SK-N-SH treated with all-trans-retinoic acid at 6 μM for 48 hours (cell line): ENCODE data around the gene PIM2.

Experiments
- ARNTL ChIP-seq: fragments of 450-650 bp; formaldehyde crosslinking; IDR thresholded peaks from 2 replicates; pipeline ENCODE4 v1.5.0; 2020; ENCODE audit warnings: low read depth, mild to moderate bottlenecking, moderate library complexity, borderline replicate concordance
- TF ChIP-seq, protein P1 (sequence below): fragments of 250-450 bp; sonication (Bioruptor Pico); IDR thresholded peaks from 2 replicates; pipeline ENCODE4 v1.8.0; 2020; ENCODE audit warnings: mild to moderate bottlenecking, moderate library complexity, borderline replicate concordance

DNA sequence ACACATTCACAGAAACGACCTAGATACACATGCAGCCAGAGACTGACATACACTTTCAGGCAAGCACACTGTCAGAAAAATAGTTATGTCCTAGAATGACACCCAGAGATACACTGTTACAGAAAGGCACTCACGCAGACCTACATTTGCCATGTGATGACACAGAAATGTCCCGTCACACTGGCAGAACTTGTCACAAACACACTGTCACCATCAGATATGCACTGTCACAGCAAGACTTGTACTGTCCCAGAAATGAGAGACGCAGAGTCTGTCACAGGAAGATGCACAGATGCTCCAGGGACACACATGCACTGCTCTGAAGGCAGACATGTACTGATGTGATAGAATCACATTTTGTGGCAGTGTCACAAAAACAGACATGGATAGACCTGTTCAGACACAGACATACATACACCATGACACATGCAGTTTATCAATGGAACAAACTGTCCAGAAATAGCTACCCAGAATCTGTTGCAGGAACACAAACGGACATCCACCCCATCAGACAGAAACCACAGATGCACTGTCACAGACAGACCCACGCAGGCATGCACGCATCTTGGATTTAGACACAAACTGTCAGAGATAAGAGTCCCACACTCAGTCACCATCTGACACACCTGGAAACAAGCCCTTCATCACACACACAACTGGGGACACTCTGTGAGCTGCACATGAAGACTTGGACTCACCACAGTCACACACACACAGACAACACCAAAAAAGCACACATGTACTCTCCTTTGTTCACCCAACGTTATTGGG, 1.3 kb upstream of the PIM2 start:
- TF ChIP-seq, protein P1, sequence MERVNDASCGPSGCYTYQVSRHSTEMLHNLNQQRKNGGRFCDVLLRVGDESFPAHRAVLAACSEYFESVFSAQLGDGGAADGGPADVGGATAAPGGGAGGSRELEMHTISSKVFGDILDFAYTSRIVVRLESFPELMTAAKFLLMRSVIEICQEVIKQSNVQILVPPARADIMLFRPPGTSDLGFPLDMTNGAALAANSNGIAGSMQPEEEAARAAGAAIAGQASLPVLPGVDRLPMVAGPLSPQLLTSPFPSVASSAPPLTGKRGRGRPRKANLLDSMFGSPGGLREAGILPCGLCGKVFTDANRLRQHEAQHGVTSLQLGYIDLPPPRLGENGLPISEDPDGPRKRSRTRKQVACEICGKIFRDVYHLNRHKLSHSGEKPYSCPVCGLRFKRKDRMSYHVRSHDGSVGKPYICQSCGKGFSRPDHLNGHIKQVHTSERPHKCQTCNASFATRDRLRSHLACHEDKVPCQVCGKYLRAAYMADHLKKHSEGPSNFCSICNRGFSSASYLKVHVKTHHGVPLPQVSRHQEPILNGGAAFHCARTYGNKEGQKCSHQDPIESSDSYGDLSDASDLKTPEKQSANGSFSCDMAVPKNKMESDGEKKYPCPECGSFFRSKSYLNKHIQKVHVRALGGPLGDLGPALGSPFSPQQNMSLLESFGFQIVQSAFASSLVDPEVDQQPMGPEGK (CRISPR knock-in tag): no peak
- no peak for TF ChIP-seq ARNTL (CRISPR knock-in tag)
